ENCODE data around the gene FLT4.

The FLT4 gene

DNA sequence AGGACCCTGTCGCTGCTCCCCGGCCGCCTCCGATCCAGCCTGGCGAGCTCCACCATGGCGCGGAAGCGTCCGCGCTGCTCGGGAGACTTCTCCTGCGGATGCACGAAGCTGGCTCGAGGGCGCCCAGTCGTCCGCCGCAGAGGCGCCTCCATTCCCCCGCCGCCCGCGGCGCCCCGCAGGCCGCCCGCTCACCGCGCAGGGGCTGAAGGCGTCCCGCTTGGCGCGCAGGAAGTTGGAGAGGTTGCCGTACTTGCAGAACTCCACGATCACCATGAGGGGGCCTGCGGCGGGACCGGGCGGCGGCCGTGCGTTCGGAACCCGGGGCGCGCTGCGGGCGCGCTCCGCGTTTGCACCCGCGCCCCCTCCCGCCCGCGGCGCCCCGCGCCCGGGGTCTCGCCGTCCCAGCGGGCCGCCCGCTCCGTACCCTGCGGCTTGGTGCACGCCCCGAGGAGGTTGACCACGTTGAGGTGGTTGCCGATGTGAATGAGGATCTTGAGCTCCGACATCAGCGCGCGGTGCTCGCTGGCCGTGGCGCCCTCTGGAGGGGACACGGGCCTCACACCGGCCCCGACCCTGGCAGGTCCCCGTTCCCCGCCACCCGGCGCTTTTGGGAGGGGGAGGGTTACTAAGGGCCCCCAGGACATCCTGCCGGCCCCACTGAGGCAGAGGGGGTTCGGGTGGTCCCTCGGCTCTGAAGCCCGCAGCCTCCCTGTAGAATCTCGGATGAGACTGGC, 30.4 kb downstream of the FLT4 start:
- Histone ChIP-seq H3K9me3 (ENCODE audit: control insufficient read depth, insufficient read depth, low read length) (no peaks in the 10 kb centered on the region), H3K4me1 (ENCODE audit: insufficient read depth, low read length) (no peaks in the 10 kb centered on the region; the same call in 1 of the 2 replicates), H3K9ac (ENCODE audit: low read depth, low read length) (peak overlapping the region; percentile 74), H3K36me3 (ENCODE audit: insufficient read depth, low read length) (no peaks in the 10 kb centered on the region)

DNA sequence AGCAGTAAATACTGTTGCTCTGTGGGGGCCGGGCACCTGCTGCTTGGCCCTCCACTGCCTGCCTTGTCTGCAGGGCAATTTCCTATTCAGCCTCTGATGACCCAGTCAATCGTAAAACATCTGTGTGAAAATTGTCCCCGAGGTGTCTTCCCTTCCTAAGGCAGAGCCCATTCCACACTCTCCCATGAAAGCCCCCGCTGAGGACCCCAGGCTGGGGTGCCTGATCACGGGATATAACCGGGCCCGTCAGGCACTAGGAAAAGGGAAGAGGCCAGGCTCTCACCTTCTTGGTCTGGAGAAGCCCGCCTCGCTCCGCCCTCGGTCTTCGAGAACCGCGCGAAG, 30.9 kb downstream of the FLT4 start:
- peak overlapping the region; percentile 74 for H3K9ac ChIP-seq (ENCODE audit: low read depth, low read length)
- no peaks in the 10 kb centered on the region for H3K36me3 ChIP-seq (ENCODE audit: insufficient read depth, low read length)
- no peaks in the 10 kb centered on the region for H3K9me3 ChIP-seq (ENCODE audit: control insufficient read depth, insufficient read depth, low read length)
- H3K4me1 ChIP-seq (ENCODE audit: insufficient read depth, low read length): no peaks in the 10 kb centered on the region; the same call in 1 of the 2 replicates

DNA sequence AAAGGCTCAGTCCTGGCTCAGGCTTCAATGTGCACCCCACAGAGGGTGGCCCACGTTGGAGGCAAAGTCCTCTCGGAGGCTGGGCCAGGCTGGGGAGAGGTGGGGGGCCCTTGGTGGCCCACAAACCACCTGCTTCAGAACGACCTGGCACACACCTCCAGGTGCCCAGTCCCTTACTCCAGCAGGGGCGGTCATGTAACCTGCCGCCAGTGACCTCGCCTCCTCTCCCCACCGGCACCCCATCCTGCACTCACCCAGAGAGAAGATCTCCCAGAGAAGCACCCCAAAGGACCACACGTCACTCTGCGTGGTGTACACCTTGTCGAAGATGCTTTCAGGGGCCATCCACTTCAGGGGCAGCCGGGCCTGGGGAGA, 35.6 kb downstream of the FLT4 start:
- no peaks in the 10 kb centered on the region for H3K36me3 ChIP-seq (ENCODE audit: insufficient read depth, low read length)
- H3K4me1 ChIP-seq (ENCODE audit: insufficient read depth, low read length): no peaks in the 10 kb centered on the region
- no peak overlapping the region for H3K9ac ChIP-seq (ENCODE audit: low read depth, low read length)
- H3K9me3 ChIP-seq (ENCODE audit: control insufficient read depth, insufficient read depth, low read length): no peaks in the 10 kb centered on the region

DNA sequence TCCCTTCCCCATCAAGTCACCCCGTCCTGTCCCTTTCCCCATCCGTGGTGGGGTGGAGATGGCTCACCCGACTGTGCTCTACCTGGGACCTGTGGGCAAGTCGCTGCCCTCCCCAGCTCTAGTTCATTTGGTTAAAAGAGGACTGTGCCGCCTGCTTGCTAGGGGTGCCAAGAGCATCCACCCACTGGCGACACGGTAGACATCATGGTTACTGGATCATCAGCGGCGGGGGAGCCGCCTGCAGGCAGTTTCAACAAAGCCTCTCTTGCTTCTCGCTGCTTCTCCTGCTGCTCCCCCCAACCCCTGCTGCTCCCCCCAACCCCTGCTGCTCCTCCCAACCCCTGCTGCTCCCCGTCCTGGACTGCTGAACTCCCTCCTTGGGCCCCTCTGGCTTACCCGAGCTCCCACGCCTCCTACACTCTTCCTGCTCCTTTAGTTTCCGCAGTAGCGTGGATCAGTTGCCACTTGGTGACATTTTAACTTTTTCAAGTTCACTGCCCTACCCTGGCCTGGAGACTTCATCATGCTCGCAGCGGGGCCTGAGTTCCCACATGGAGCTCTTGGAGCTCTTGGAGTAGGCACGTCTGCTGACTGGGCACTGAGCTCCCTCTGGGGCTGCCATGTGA, 36.1 kb downstream of the FLT4 start:
- H3K9me3 ChIP-seq (ENCODE audit: control insufficient read depth, insufficient read depth, low read length): no peaks in the 10 kb centered on the region
- no peaks in the 10 kb centered on the region for H3K36me3 ChIP-seq (ENCODE audit: insufficient read depth, low read length)
- H3K4me1 ChIP-seq (ENCODE audit: insufficient read depth, low read length): no peaks in the 10 kb centered on the region
- no peak overlapping the region for H3K9ac ChIP-seq (ENCODE audit: low read depth, low read length)

DNA sequence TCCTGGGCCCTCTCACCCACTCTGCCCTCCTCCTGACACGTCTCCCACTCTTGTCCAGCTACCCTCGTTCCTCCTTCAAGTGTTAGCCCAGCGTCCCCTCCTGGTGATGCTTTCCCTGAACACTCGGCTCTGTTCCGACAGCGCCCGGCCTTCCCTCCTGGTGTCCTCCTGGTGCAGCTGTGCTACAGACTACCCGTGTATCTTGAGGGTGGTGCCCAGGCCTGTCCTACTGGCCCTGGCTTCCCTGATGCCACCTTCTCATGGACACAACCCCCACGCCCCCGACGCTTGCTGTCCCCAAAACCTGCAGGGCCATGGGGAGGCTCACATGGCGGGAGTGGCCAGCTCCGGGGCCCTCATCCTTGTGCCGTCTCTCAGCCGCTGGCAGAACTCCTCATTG, 36.7 kb downstream of the FLT4 start:
- Histone ChIP-seq H3K9me3 (ENCODE audit: control insufficient read depth, insufficient read depth, low read length) (no peaks in the 10 kb centered on the region), H3K9ac (ENCODE audit: low read depth, low read length) (no peak overlapping the region), H3K36me3 (ENCODE audit: insufficient read depth, low read length) (no peaks in the 10 kb centered on the region), H3K4me1 (ENCODE audit: insufficient read depth, low read length) (no peaks in the 10 kb centered on the region)

DNA sequence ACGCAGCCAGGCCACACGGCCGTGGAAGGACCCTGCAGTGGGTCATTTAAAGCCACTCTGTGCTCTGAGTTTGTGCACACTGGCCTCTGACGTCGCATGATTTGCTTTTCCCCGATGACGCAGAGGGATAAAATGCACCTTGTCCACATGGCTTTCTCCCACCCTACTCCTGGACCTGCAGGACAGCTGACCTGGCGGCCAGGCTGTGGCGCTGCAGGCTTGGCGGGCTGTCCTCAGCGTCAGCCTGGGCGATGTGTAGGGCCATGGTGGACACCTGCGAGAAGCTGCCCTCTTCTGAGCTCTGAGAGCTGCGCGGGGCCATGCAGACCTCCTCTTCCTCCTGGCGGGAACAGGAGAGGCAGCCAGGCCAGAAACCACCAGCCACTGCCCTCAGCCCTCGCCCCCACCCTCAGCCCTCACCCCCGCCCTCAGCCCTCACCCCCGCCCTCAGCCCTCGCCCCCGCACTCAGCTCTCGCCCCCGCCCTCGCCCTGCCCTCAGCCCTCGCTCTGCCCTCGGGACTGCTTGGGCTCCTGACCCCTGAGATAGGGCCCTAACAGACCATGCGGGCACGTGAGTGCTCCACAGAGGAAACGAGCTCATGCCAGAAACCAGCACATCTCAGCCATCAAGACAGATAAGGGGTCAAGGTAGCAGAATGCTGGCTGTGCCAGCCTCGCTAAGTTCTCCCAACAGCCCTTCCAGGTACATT, 38.1 kb downstream of the FLT4 start:
- H3K9ac ChIP-seq (ENCODE audit: low read depth, low read length): no peak overlapping the region
- H3K4me1 ChIP-seq (ENCODE audit: insufficient read depth, low read length): no peaks in the 10 kb centered on the region
- no peaks in the 10 kb centered on the region for H3K9me3 ChIP-seq (ENCODE audit: control insufficient read depth, insufficient read depth, low read length)
- no peaks in the 10 kb centered on the region for H3K36me3 ChIP-seq (ENCODE audit: insufficient read depth, low read length)

DNA sequence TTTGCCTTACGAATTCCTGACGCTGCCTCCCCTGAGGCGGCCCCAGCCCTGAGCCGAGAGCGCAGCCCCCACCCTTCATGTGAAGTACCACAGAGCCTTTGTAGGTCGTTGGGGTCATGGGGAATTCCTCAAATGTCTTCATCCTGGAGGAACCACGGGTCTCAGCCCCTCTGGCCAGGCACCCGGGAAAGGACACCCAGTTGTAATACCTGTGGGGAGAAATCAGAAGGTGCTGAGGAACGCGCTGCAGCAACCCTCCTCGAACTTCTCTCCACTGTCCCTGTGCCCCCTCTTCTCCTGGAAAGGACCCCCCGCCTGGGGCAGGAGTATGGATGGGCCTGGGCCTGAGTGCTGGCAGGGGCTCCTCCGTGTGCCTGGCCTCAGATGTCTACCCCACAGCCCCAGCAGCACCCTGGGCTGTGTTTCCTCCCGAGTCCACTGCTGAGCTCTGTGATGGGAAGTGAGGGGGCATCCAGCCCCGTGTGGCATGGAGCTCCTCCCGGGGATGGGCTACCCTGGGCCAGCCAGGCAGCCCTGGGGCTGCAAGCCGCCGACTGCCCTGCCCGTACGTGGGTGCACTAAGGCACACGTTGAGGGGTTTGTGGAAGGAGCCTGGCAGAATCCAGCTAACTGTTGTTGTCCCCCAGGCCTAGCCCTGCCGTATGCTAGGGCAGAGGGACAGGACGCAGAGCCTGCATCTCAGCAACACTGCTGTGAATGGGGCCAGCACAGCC, 39.4 kb downstream of the FLT4 start:
- Histone ChIP-seq H3K9me3 (ENCODE audit: control insufficient read depth, insufficient read depth, low read length) (no peaks in the 10 kb centered on the region), H3K9ac (ENCODE audit: low read depth, low read length) (no peak overlapping the region), H3K4me1 (ENCODE audit: insufficient read depth, low read length) (no peaks in the 10 kb centered on the region), H3K36me3 (ENCODE audit: insufficient read depth, low read length) (no peaks in the 10 kb centered on the region)

DNA sequence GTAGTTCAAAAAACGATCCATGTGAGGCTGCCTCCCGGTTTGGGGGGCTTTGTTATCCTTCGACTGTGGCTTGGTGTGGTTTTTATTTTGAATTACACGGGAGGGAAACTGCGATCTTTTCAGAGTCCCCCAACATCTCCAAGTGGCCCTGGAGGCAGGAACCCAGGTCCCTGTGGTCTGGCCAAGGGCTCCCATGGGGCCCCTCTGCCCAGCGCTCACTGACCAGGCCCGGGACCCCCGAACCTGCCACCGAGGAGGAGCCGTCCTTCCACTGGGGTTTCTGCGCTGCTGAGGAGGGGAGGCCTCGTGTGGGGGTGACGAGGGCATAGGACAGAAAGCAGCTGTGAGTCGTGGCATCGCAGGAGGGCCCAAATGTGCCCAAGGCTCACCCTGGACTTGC, 40.0 kb downstream of the FLT4 start:
- no peaks in the 10 kb centered on the region for H3K9me3 ChIP-seq (ENCODE audit: control insufficient read depth, insufficient read depth, low read length)
- no peaks in the 10 kb centered on the region for H3K36me3 ChIP-seq (ENCODE audit: insufficient read depth, low read length)
- H3K4me1 ChIP-seq (ENCODE audit: insufficient read depth, low read length): no peaks in the 10 kb centered on the region
- no peak overlapping the region for H3K9ac ChIP-seq (ENCODE audit: low read depth, low read length)

DNA sequence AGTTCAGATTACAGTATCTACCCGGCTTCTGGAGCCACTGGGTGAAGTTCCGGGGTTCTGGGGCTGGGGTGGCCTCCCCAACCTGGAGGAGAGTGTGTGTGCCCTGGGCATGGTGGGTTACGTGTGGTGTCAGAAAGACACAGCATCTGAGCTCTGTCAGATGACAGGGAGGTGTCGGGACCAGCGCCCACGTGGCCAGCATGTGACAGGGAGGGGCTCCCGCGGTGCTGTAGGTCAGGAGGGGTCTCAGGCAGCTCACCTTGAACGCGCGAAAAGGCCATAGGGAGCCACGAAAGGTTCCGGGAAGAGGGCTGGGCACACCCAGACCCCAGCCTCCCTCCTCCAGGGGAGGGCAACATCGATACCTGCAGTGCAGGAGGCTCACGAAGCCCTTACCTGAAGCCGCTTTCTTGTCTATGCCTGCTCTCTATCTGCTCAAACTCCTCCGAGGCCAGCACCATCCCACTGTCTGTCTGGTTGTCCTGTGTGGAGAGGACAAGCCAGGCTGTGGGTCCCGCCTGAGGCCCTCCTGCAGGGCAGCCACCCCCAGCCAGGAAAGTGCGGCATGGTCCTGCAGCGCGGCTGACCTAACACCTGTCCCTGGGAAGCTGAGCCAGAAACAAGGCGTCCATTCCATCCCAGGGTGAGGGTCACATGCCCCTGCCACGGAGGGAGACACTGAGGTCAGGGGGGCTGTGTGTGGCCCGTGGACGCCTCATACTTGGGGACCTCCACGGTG, 40.7 kb downstream of the FLT4 start:
- no peaks in the 10 kb centered on the region for H3K36me3 ChIP-seq (ENCODE audit: insufficient read depth, low read length)
- H3K9ac ChIP-seq (ENCODE audit: low read depth, low read length): no peak overlapping the region
- no peaks in the 10 kb centered on the region for H3K9me3 ChIP-seq (ENCODE audit: control insufficient read depth, insufficient read depth, low read length)
- H3K4me1 ChIP-seq (ENCODE audit: insufficient read depth, low read length): no peaks in the 10 kb centered on the region

DNA sequence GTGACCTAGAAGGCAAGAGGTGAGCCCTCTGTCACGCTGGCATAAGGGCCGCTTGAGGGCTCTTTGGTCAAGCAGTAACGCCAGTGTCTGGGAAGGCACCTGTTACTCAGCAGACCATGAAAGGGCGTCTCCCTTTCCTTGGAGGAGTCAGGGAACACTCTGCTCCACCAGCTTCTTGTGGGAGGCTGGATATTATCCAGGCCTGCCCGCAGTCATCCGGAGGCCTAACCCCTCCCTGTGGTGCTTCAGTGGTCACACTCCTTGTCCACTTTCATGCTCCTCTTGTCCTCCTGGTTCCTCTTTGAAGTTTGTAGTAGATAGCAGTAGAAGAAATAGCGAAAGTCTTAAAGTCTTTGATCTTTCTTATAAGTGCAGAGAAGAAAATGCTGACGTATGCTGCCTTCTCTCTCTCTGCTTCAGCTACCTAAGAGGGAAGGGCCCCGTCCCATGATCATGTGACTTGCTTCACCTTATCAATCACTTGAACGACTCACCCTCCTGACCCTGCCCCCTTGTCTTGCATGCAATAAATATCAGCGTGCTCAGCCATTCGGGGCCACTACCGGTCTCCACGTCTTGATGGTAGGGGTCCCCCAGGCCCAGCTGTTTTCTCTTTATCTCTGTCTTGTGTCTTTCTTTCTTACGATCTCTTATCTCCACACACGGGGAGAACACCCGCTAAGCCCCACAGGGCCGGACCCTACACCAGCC, 41.4 kb downstream of the FLT4 start:
- no peaks in the 10 kb centered on the region for H3K4me1 ChIP-seq (ENCODE audit: insufficient read depth, low read length)
- no peaks in the 10 kb centered on the region for H3K36me3 ChIP-seq (ENCODE audit: insufficient read depth, low read length)
- no peaks in the 10 kb centered on the region for H3K9me3 ChIP-seq (ENCODE audit: control insufficient read depth, insufficient read depth, low read length)
- H3K9ac ChIP-seq (ENCODE audit: low read depth, low read length): no peak overlapping the region

DNA sequence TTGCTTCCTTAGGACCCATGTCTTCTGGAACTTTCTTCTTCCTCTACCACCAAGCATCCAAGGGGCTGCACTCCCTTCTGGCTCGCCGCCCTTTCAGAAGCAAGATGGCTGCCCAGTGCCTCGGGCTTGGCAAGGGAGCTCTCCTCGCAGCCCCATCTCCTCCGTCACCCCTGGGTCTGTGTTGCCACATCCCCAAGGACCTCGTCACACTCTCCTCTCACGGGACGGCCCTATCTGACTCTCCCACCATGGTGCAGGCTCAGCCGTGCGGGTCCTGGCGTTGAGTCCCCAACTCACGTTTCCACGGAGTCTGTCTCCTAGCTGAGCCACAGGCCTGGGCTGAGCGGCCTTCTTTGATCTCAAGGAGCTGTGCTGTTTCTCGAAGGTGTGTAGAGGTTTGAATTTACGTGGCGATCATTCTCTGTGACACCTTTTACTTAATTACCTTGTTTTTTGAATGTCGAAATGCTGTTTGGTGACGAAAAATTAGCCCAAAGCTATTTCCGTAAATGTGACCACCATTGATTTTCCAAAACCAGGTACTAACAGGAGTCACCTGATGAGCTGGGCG, 43.1 kb downstream of the FLT4 start:
- H3K36me3 ChIP-seq (ENCODE audit: insufficient read depth, low read length): no peaks in the 10 kb centered on the region
- no peak overlapping the region for H3K9ac ChIP-seq (ENCODE audit: low read depth, low read length)
- no peaks in the 10 kb centered on the region for H3K4me1 ChIP-seq (ENCODE audit: insufficient read depth, low read length)
- no peaks in the 10 kb centered on the region for H3K9me3 ChIP-seq (ENCODE audit: control insufficient read depth, insufficient read depth, low read length)

DNA sequence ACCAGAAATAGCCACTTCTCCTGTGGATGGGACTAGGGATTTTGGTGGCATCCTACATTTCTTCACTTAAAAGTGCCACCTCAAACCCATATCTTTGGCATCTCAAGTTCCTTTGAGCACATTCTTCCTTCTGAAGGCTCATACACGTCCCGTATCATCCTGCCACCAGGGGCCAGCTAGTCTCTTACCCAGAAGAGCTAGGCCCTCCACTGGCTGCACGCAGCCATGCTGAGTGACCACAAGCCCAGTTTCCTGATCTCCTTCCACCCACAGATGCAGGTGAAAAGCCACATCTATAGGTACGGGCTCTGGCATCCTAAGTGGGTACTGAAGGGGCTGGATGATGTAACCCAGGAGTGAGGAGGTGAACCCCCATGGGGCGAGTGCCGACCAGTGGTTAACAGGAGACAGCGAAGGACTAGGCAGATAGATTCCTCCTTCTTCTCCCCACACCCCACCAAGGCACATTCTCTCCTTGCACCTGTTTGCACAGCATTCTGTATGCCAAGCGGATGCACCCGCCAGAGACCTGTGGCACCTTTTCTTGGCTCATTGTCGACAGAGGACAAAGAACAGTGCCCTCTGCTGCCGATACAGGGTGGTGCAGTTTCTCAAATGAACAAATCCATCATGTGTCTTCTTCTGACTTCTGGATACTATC, 43.7 kb downstream of the FLT4 start:
- Histone ChIP-seq H3K4me1 (ENCODE audit: insufficient read depth, low read length) (no peaks in the 10 kb centered on the region), H3K9me3 (ENCODE audit: control insufficient read depth, insufficient read depth, low read length) (no peaks in the 10 kb centered on the region), H3K36me3 (ENCODE audit: insufficient read depth, low read length) (no peaks in the 10 kb centered on the region; the same call in 1 of the 2 replicates), H3K9ac (ENCODE audit: low read depth, low read length) (no peak overlapping the region)

DNA sequence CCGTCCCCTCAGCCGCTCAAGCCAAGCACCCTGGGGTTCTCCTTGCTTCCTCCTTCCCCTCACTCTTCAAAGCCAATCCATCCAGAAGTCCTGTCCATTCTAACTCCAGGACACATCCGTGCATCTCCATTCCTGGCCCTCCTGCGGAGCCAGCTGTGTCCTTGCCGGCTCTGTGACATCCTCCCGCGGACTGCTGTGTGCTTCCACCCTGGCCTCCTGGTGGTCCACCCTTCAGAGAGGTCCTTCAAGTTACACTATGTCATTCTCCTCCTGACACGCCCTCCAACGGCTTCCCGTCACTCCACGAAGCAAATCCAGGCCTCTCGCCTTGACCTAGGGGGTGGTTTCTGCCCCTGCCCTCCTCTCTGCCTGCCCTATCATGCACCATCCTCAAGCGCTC, 45.1 kb downstream of the FLT4 start:
- Histone ChIP-seq H3K9me3 (ENCODE audit: control insufficient read depth, insufficient read depth, low read length) (no peaks in the 10 kb centered on the region), H3K36me3 (ENCODE audit: insufficient read depth, low read length) (no peaks in the 10 kb centered on the region; the same call in 1 of the 2 replicates), H3K4me1 (ENCODE audit: insufficient read depth, low read length) (no peaks in the 10 kb centered on the region), H3K9ac (ENCODE audit: low read depth, low read length) (no peak overlapping the region)

Measured in ES-I3 (cell line).